Fibroblast of lung (primary cell): ENCODE data around the gene IARS2. TPM values are rescaled to one million over a fixed set of nuclear protein-coding genes. Genes with fewer than 3 reads are reported as not detected.
"Not testable (repeated sequence)": the region's sequence is repeated elsewhere in the genome, so short reads cannot be mapped to it uniquely, and the experiment has no call there.

Experiments
- DNase-seq, 2 donors: peaks; one replicate each; pipeline versions ENCODE4 v3.0.0 to v3.0.0-alpha.2; 2010; ENCODE audit warnings: low read depth in 2 of 2
- H2AFZ ChIP-seq: 2 replicates; pipeline ENCODE4 v1.5.1; 2012; ENCODE audit warnings: low read length, control low read depth, inconsistent platforms
- H3K27ac ChIP-seq: 2 replicates; pipeline ENCODE4 v1.5.1; 2011; ENCODE audit warnings: low read length, control low read depth; ENCODE audit not compliant: insufficient read depth
- H3K27me3 ChIP-seq: 2 replicates; pipeline ENCODE4 v1.5.1; 2011; ENCODE audit warnings: mild to moderate bottlenecking, low read length; ENCODE audit not compliant: control insufficient read depth, insufficient read depth
- H3K36me3 ChIP-seq: 2 replicates; pipeline ENCODE4 v1.5.1; 2011; ENCODE audit warnings: low read length; ENCODE audit not compliant: control insufficient read depth, insufficient read depth
- H3K4me1 ChIP-seq: 2 replicates; pipeline ENCODE4 v1.5.1; 2011; ENCODE audit warnings: low read length; ENCODE audit not compliant: control insufficient read depth, insufficient read depth; ENCODE audit errors: extremely low read depth
- H3K4me2 ChIP-seq: 2 replicates; pipeline ENCODE4 v1.5.1; 2011; ENCODE audit warnings: low read length, control low read depth; ENCODE audit not compliant: insufficient read depth; ENCODE audit errors: extremely low read depth
- H3K4me3 ChIP-seq, 4 experiments: fragments of 200-600 bp in 1 of 4; sonication (generic) in 1 of 4; replicated peaks in 1 of 4; 2 replicates each; pipeline ENCODE4 v1.5.1; 2011 to 2016; ENCODE audit warnings: low read length in 4 of 4, low read depth in 3 of 4, mild to moderate bottlenecking in 3 of 4, control low read depth in 2 of 4, inconsistent platforms in 1 of 4, mixed read lengths in 1 of 4; ENCODE audit not compliant: insufficient read depth in 1 of 4; ENCODE audit errors: control extremely low read depth in 1 of 4
- H3K79me2 ChIP-seq: 2 replicates; pipeline ENCODE4 v1.5.1; 2012; ENCODE audit warnings: mild to moderate bottlenecking, low read length, inconsistent platforms; ENCODE audit not compliant: control insufficient read depth, insufficient read depth
- H3K9ac ChIP-seq: 2 replicates; pipeline ENCODE4 v1.5.1; 2011; ENCODE audit warnings: mild to moderate bottlenecking, low read length, control low read depth; ENCODE audit not compliant: insufficient read depth
- H3K9me3 ChIP-seq: 2 replicates; pipeline ENCODE4 v1.5.1; 2012; ENCODE audit warnings: low read depth, low read length; ENCODE audit not compliant: control insufficient read depth, insufficient read depth
- H4K20me1 ChIP-seq: 2 replicates; pipeline ENCODE4 v1.5.1; 2011; ENCODE audit warnings: low read length; ENCODE audit not compliant: control insufficient read depth, insufficient read depth; ENCODE audit errors: extremely low read depth
- EZH2 ChIP-seq: IDR thresholded peaks from 2 replicates; pipeline ENCODE4 v1.5.1; 2012; ENCODE audit warnings: low read length, control low read depth, mild to moderate bottlenecking; ENCODE audit errors: missing control alignments
- polyA plus RNA-seq, 2 donors: library from polyadenylated mRNA; depleted of rRNA in 1 of 2; stranded (reverse) in 1 of 2; unstranded in 1 of 2; fragments of >200 nt; gene quantifications; 2 replicates each; pipeline ENCODE4 v1.2.1, GENCODE V29; 2011 to 2012; ENCODE audit warnings: missing spikeins in 1 of 2
- total RNA-seq: library from RNA; depleted of rRNA; stranded (reverse); fragments of >200 nt; gene quantifications from 2 replicates; pipeline ENCODE4 v1.2.1, GENCODE V29; 2014
- TF ChIP-seq, protein P1 (sequence below), 2 donors: IDR thresholded peaks in 1 of 2; conservative IDR thresholded peaks in 1 of 2; 1 replicate in 1 of 2; 2 replicates in 1 of 2; pipeline ENCODE4 v1.5.1; 2011 to 2012; ENCODE audit warnings: low read length in 2 of 2, control low read depth in 1 of 2, inconsistent platforms in 1 of 2, low read depth in 1 of 2, mild to moderate bottlenecking in 1 of 2

IARS2 gene
- total and polyA plus RNA-seq, 2 donors (not counting 1 experiment from before 2014, with no cell fraction given), result 34.1 to 99.1 TPM

DNA sequence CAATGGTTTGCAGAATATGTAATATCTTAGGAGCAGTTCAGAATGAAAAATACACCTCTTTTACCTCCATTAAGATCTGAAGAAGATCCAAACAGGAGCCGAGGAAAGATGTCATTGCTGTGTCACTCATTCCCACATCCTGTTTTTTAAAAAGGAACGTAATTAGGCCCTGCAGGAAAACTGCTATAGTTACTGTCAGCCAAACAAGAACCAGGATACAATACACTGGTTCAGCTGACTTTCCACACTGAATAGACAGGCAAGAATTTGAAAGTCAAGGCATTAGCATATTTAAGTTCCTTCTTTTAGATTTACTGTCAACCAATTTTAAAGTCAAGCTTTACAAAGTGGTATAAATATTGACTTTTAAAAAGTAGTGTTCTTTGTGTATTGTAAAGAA lies 63.8 kb downstream of the IARS2 start:
- Histone ChIP-seq H3K36me3 (peaks cover 5% of the 10 kb centered on the region), H3K4me1 (no peaks in the 10 kb centered on the region), H4K20me1 (no peaks in the 10 kb centered on the region), H3K9ac (no peak overlapping the region), H3K79me2 (no peaks in the 10 kb centered on the region), H3K9me3 (no peaks in the 10 kb centered on the region), H3K4me3 (no peak overlapping the region), H3K27ac (no peak overlapping the region), H3K27me3 (no peaks in the 10 kb centered on the region), H2AFZ (no peak overlapping the region), H3K4me2 (no peak overlapping the region)
- DNase-seq, result no peak
- no peak for TF ChIP-seq EZH2
- TF ChIP-seq, protein P1, sequence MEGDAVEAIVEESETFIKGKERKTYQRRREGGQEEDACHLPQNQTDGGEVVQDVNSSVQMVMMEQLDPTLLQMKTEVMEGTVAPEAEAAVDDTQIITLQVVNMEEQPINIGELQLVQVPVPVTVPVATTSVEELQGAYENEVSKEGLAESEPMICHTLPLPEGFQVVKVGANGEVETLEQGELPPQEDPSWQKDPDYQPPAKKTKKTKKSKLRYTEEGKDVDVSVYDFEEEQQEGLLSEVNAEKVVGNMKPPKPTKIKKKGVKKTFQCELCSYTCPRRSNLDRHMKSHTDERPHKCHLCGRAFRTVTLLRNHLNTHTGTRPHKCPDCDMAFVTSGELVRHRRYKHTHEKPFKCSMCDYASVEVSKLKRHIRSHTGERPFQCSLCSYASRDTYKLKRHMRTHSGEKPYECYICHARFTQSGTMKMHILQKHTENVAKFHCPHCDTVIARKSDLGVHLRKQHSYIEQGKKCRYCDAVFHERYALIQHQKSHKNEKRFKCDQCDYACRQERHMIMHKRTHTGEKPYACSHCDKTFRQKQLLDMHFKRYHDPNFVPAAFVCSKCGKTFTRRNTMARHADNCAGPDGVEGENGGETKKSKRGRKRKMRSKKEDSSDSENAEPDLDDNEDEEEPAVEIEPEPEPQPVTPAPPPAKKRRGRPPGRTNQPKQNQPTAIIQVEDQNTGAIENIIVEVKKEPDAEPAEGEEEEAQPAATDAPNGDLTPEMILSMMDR (conservative IDR thresholded peaks at IDR 0.05 in 1 of 2, IDR thresholded peaks at IDR 0.05 in 1 of 2; ENCODE audit: low read depth in 1 of 2, low read length in 2 of 2), result no peak

DNA sequence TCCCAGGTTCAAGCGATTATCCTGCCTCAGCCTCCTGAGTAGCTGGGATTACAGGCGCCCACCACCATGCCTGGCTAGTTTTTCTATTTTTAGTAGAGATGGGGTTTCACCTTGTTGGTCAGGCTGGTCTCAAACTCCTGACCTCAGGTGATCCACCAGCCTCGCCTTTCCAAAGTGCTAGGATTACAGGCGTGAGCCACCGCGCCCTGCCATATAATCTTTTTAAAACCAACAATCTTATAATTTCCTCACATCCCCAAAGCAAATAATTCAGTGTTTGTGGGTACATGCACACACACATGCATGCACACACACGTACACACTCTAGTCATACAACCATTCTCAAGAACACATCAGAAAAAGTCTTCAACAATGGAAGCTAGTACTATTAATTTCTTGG lies 64.6 kb downstream of the IARS2 start:
- H3K79me2 ChIP-seq, H3K36me3 ChIP-seq, DNase-seq, H3K9ac ChIP-seq, H3K4me2 ChIP-seq, H3K4me3 ChIP-seq, H2AFZ ChIP-seq, H3K9me3 ChIP-seq, H3K4me1 ChIP-seq, H3K27me3 ChIP-seq, H3K27ac ChIP-seq, H4K20me1 ChIP-seq: not testable (repeated sequence)

DNA sequence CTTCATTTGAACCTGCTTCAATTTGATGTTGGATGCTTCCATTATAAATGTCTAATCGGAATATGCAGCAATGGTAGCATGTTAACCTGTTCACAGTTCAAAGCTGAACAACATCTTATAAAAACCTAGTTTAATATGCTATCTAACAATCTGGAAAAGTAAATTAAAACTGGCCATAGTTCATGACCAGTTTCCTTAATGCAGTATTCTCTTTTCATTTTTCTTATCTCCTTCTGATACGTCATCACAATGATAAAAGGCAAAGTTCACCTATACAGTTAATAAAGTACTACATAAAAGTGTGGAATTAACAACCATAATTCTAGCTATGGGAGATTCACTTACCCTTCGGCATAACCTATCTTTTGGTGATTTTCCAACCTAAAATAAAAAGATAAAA lies 65.1 kb downstream of the IARS2 start:
- H3K9me3 ChIP-seq, result no peaks in the 10 kb centered on the region
- no peak overlapping the region for H3K9ac ChIP-seq
- H2AFZ ChIP-seq, result no peak overlapping the region
- no peak overlapping the region for H3K4me2 ChIP-seq
- no peaks in the 10 kb centered on the region for H3K4me1 ChIP-seq
- no peak overlapping the region for H3K4me3 ChIP-seq
- no peak overlapping the region for H3K27ac ChIP-seq
- no peak for TF ChIP-seq EZH2
- TF ChIP-seq, protein P1 (conservative IDR thresholded peaks at IDR 0.05 in 1 of 2, IDR thresholded peaks at IDR 0.05 in 1 of 2; ENCODE audit: low read depth in 1 of 2, low read length in 2 of 2), result no peak
- no peaks in the 10 kb centered on the region for H3K79me2 ChIP-seq
- DNase-seq, result no peak
- H4K20me1 ChIP-seq, result no peaks in the 10 kb centered on the region
- peaks cover 3% of the 10 kb centered on the region for H3K36me3 ChIP-seq
- no peaks in the 10 kb centered on the region for H3K27me3 ChIP-seq
